GM12878 (cell line): ENCODE measurements around the gene RAD51B.

Experiments
- CTCF ChIP-seq, 3 experiments: IDR thresholded peaks in 2 of 3; conservative IDR thresholded peaks in 1 of 3; 2 replicates each; pipeline ENCODE4 v1.5.1; 2011; ENCODE audit warnings: low read depth in 3 of 3, low read length in 3 of 3, mild to moderate bottlenecking in 3 of 3, control low read depth in 2 of 3, moderate library complexity in 2 of 3, inconsistent platforms in 1 of 3, mixed read lengths in 1 of 3; ENCODE audit not compliant: control insufficient read depth in 2 of 3, insufficient read depth in 1 of 3; ENCODE audit errors: extremely low read depth in 1 of 3
- GABPA ChIP-seq: IDR thresholded peaks from 2 replicates; pipeline ENCODE4 v1.6.1; 2014; ENCODE audit warnings: antibody characterized with exemption, low read depth, mild to moderate bottlenecking, inconsistent platforms
- PAX5 ChIP-seq: IDR thresholded peaks from 2 replicates; pipeline ENCODE4 v1.6.1; 2011; ENCODE audit warnings: low read depth, low read length, borderline replicate concordance

- TF ChIP-seq CTCF (IDR thresholded peaks at IDR 0.05 in 2 of 3, conservative IDR thresholded peaks at IDR 0.05 in 1 of 3; ENCODE audit: control insufficient read depth in 2 of 3, extremely low read depth in 1 of 3, insufficient read depth in 1 of 3, low read depth in 3 of 3, low read length in 3 of 3) (no peak), PAX5 (no peak), GABPA (no peak)
Observed at GRCh38 chr14:68616221-68616902, 796.8 kb downstream of the RAD51B start.
